ENCODE measurements around the gene BST1.

The BST1 gene

DNA sequence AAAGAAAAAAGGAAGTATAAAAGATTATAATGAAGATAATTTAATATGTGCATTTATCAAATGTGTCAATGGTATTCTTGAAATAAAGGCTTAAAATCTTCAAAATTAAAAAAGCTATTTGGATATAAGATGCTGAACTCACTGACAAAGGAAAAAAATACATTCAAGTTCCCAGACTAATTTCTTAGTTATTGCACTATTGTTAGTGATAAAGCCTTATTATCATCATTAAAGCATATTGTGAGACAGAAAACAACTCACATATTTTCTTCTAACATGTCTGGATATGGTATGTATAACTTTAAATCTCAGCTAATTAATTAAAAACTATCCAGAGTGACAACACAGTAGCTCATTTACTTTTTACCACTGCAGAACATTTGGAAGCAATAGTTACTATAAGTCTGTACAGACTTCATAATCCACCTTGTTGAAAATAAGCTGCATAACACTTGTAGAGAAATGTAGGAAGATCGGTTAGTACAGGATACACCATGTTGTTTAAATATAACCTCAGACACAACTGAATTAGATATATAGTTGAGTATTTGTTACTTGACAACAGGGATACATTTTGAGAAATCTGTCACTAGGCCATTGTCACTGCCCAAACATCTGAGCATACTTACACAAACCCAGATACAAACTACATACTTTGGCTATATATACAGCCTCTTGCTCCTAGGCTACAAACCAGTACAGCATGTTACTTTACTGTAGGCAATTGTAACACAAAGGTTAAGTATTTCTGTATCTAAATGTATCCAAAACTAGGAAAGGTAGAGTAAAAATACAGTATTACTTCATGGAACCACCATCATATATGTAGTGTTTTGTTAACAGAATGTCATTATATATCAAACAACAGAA, 34.1 kb upstream of the BST1 start:
- H3K4me1 Mint-ChIP-seq (ENCODE audit: low read depth), result peaks cover 9% of the 10 kb centered on the region
- H3K36me3 Mint-ChIP-seq (ENCODE audit: low read depth), result peaks cover 12% of the 10 kb centered on the region

DNA sequence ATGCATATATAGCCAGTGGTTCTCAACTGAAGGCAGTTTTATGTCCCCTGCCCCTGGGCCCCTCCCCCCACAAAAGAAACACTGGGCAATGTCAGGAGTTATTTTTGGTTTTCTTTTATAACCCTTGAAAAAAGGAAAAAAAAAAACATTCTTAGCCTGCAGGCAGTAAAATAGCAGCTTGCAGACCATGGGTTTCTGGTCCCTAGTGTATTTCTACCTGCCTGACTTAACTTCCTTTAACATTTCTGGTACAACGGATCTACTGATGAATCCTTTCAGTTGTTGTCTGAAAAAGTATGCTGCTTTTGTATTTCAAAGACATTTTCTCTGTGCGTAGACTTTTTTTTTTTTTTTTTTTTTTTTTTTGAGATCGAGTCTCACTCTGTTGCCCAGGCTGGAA, 32.3 kb upstream of the BST1 start:
- Mint-ChIP-seq H3K9me3 (no peaks in the 10 kb centered on the region), H3K4me3 (no peak overlapping the region), H3K4me1 (ENCODE audit: low read depth) (peaks cover 8% of the 10 kb centered on the region), H3K36me3 (ENCODE audit: low read depth) (peaks cover 12% of the 10 kb centered on the region), H3K27me3 (no peaks in the 10 kb centered on the region), H3K27ac (no peak overlapping the region)
- DNase-seq, result no peak

More for the DNA sequence above, 34.1 kb upstream of the BST1 start:
- Mint-ChIP-seq H3K9me3 (no peaks in the 10 kb centered on the region), H3K4me3 (no peak overlapping the region), H3K27me3 (no peaks in the 10 kb centered on the region), H3K27ac (no peak overlapping the region)
- no peak for DNase-seq

DNA sequence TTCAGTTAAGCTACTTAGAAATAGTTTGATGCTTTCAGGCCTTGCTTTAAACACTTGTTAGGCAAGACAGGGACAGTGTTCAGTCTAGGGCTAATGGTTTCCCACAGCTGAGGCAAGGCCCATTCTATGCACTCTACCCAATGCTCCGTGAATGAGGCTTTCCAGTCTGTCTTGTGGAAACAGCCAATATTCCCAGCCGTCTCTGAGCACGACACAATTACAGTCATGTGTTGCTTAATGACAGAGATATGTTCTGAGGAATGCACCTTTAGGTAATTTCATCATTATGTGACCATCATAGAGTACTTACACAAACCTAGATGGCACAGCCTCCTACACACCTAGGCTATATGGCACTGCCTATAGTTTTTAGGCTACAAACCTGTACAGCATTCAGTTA, 30.8 kb upstream of the BST1 start:
- Mint-ChIP-seq H3K4me1 (ENCODE audit: low read depth) (no peaks in the 10 kb centered on the region), H3K9me3 (no peaks in the 10 kb centered on the region), H3K36me3 (ENCODE audit: low read depth) (peaks cover 3% of the 10 kb centered on the region), H3K4me3 (no peak overlapping the region), H3K27me3 (no peaks in the 10 kb centered on the region), H3K27ac (no peak overlapping the region)
- DNase-seq, result no peak

DNA sequence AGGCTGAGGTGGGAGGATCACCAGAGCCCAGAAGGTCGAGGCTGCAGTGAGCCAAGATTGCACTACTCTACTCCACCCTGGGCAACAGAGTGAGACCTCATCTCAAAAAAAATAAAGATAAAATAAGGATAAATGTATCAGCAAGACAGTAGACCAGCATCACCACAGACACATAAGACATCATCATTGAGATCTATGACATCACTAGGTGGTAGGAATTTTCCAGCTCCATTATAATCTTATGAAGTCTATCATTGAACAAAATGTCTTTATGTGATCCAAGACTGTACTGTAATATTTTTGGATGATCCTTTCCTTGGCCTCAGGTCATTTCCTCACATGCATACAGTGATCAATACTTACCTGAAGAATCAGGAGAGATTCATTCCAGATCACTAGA, 29.5 kb upstream of the BST1 start:
- Mint-ChIP-seq H3K4me3 (no peak overlapping the region), H3K9me3 (no peaks in the 10 kb centered on the region), H3K27ac (no peak overlapping the region), H3K27me3 (no peaks in the 10 kb centered on the region), H3K36me3 (ENCODE audit: low read depth) (no peaks in the 10 kb centered on the region), H3K4me1 (ENCODE audit: low read depth) (peaks cover 2% of the 10 kb centered on the region)
- DNase-seq, result no peak

DNA sequence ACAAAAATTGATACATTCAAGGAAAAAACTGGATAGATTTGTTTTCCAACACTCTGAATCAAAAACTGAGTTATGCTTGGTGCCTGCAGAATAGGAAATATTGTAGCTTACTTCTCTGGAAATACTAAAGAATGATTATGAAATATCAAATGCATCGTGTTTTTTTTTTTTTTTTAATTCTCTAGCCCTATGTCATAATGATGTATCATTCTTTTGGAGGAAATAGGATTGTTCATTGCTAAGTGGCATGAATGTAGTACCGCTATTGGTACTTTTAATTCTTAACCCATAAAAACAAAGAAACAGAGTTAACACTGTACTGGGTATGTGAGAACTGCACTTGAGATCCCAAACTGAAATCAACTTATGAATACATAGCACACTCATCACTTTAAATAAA, 28.8 kb upstream of the BST1 start:
- H3K4me1 Mint-ChIP-seq (ENCODE audit: low read depth), result peaks cover 4% of the 10 kb centered on the region

DNA sequence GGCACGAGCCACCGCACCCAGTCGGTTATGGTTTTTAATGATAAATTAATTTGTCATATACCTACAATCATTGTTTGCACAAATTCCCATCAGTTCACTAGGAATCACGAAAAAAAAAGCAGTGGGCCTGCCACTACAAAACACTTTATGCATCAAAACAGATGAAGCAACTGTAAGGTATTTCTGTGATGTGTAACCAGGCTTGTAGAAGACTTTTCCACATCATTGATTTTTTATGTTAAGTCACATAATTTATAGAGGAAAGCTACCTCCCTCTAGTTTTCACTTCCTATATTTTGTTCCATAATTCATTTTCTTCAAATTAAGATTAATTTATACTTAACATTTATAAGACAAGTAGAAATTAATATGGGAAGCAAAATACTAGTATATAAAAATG, 27.9 kb upstream of the BST1 start:
- DNase-seq, result no peak
- no peak overlapping the region for H3K4me3 Mint-ChIP-seq
- peaks cover 3% of the 10 kb centered on the region for H3K27me3 Mint-ChIP-seq
- no peak overlapping the region for H3K27ac Mint-ChIP-seq
- H3K9me3 Mint-ChIP-seq, result no peaks in the 10 kb centered on the region
- H3K4me1 Mint-ChIP-seq (ENCODE audit: low read depth), result peaks cover 8% of the 10 kb centered on the region
- H3K36me3 Mint-ChIP-seq (ENCODE audit: low read depth), result peaks cover 4% of the 10 kb centered on the region

More for the DNA sequence above, 28.8 kb upstream of the BST1 start:
- H3K9me3 Mint-ChIP-seq, result no peaks in the 10 kb centered on the region
- no peaks in the 10 kb centered on the region for H3K27me3 Mint-ChIP-seq
- H3K36me3 Mint-ChIP-seq (ENCODE audit: low read depth), result no peaks in the 10 kb centered on the region
- no peak overlapping the region for H3K4me3 Mint-ChIP-seq
- no peak for DNase-seq
- no peak overlapping the region for H3K27ac Mint-ChIP-seq

DNA sequence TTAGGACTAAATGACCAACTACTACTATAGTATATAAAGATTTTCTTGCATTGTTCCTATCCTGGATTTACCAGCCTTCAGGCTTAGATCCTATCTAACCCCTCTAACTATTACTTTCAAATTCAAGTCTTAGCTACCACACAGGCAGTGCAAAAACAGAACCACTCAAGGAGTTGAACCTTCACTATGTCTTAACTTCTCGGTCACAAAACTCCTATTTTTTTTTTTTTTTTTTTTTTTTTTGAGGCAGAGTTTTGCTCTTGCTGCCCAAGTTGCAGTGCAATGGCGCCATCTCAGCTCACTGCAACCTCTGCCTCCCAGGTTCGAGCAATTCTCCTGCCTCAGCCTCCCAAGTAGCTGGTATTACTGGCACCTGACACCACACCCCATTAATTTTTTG, 27.5 kb upstream of the BST1 start:
- no peak for DNase-seq
- Mint-ChIP-seq H3K9me3 (no peaks in the 10 kb centered on the region), H3K4me1 (ENCODE audit: low read depth) (peaks cover 11% of the 10 kb centered on the region), H3K36me3 (ENCODE audit: low read depth) (peaks cover 6% of the 10 kb centered on the region), H3K27ac (no peak overlapping the region), H3K27me3 (peaks cover 3% of the 10 kb centered on the region), H3K4me3 (no peak overlapping the region)

DNA sequence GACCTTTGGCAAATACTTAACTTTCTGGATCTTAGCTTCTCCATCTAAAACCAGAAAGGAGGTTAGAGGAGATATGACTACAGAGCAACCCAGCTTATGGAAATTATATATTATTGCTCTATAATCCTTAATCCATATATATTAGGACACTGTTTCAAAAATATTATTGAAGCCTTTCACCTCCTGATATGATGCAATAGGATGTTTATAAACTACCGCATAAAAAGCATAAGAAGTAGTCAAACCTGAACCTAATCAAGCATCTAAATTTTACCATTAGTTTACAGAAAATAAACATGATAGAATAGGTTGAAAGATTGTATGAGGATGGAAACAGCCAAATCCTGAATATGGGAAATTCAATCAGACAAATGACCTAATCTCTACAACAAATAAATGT, 26.8 kb upstream of the BST1 start:
- Mint-ChIP-seq H3K36me3 (ENCODE audit: low read depth) (peaks cover 7% of the 10 kb centered on the region), H3K4me1 (ENCODE audit: low read depth) (peaks cover 11% of the 10 kb centered on the region), H3K27ac (no peak overlapping the region), H3K9me3 (no peaks in the 10 kb centered on the region), H3K27me3 (peaks cover 3% of the 10 kb centered on the region), H3K4me3 (no peak overlapping the region)
- DNase-seq, result no peak

DNA sequence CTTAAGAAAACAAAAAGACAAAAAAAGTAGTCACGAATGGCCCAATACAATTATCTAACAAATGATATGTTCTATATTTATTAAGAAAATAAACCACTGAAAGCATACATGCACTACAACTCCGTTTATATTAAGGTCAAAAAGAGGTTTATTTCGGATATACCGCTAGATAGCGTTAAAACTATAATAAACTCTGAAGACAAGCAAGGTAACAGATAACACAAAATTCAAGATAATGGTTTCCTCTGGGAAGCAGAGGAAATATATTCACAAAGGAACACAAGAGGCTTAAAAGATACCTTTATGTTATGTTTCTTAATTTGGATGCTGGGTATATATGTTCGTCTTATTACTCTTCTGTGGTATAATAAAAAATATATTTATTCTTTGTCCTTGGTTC, 26.0 kb upstream of the BST1 start:
- DNase-seq, result no peak
- H3K4me1 Mint-ChIP-seq (ENCODE audit: low read depth), result peaks cover 11% of the 10 kb centered on the region
- H3K4me3 Mint-ChIP-seq, result no peak overlapping the region
- H3K27ac Mint-ChIP-seq, result no peak overlapping the region
- H3K9me3 Mint-ChIP-seq, result no peaks in the 10 kb centered on the region
- H3K27me3 Mint-ChIP-seq, result peaks cover 3% of the 10 kb centered on the region
- peaks cover 15% of the 10 kb centered on the region for H3K36me3 Mint-ChIP-seq (ENCODE audit: low read depth)

DNA sequence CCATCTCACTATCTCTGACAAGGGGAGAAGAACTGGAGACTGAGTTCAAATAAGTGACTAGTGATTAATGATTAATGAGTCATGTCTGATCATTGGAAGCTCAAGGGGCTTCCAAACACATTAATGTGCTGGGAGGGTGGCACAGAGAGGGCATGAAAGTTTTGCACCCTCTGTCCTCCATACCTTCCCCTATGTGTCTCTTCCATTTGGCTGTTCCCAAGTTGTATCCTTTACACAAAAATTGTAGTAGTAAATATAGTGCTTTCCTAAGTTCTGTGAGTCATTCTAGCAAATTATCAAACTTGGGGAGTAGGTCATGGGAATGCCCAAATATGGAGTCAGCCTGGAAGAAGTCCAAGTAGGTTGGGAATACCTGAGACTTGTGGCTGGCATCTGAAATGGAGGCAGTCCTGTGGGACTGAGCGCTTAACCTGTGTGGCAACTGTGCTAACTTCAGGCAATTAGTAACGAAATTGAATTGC, 25.3 kb upstream of the BST1 start:
- Mint-ChIP-seq H3K36me3 (ENCODE audit: low read depth) (peaks cover 18% of the 10 kb centered on the region), H3K4me3 (no peak overlapping the region), H3K4me1 (ENCODE audit: low read depth) (peaks cover 13% of the 10 kb centered on the region), H3K27me3 (peaks cover 3% of the 10 kb centered on the region), H3K9me3 (no peaks in the 10 kb centered on the region), H3K27ac (no peak overlapping the region)
- no peak for DNase-seq

DNA sequence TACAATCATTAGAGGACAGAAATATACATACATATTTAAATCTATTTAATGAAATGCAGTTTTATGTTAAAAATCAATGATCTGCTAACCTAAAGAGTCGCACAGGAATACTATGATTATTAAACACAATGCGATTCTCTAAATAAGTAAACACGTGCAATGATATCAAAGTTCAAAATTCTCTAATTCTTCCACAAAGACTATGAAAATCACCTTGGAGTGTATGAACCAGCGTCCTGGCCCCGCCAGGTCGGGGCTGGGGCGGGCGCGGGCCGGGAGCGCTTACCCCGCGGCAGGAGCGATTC, 21.8 kb upstream of the BST1 start:
- Mint-ChIP-seq H3K4me1 (ENCODE audit: low read depth) (peaks cover 35% of the 10 kb centered on the region), H3K4me3 (peak overlapping the region; percentile 100), H3K27ac (peak overlapping the region; percentile 99), H3K27me3 (peaks cover 3% of the 10 kb centered on the region), H3K9me3 (no peaks in the 10 kb centered on the region), H3K36me3 (ENCODE audit: low read depth) (peaks cover 26% of the 10 kb centered on the region)
- DNase-seq, result no peak

DNA sequence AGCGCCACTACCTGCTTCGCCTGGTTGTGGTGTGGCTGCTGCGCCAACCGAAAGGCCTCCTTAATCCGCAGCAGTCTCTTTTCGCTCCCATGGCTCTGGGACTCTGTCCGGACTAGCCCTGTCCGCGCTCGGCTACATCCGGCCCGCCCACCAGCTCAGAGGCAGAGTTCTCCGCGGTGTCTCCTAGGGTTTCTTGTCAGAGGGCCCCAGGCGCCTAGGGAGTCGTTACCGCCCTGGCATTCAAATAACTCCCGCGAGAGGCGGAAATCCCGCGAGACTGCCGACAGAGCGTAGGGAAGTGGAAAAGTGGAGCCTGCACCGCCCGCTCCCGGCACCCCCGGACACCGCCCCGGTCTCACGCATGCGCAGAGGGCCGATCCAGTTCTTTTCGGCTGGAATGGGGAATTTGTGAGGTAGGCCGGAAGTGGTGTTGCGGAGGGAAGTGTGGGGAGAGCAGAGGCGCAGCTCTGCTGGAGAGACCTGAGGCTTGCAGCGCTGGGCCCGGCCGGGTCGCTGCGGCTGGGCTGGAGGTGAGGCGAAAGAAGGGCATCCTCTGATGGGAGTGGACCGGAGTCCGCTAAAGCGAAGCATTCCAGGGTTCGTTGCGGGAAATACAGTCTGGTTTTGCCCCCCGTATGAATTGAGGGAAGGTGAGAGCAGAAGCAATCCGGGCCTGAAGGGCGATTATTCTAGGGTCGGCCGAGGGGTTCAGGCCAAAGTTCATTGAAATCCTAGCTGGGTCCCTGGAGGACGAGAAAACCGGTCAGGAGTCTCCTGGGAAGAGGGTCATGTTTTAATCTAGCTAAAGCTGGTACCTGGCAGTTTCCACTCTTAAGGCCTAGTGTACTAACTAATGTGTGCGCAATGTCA, 21.3 kb upstream of the BST1 start, which contains the start of gene FAM200B:
FAM200B (plus strand) TSS at position 456 of the 870 bp plus-strand sequence. CDS start 5,151 bp downstream, outside the sequence.
- peak within 1 kb of the TSS; percentile 99 for H3K27ac Mint-ChIP-seq
- DNase-seq, result peak; percentile 99
- peak within 1 kb of the TSS; percentile 100 for H3K4me3 Mint-ChIP-seq
- H3K36me3 Mint-ChIP-seq (ENCODE audit: low read depth), result peaks cover 32% of the 10 kb centered on the region
- H3K27me3 Mint-ChIP-seq, result peaks cover 3% of the 10 kb centered on the region
- H3K9me3 Mint-ChIP-seq, result no peaks in the 10 kb centered on the region
- H3K4me1 Mint-ChIP-seq (ENCODE audit: low read depth), result peaks cover 38% of the 10 kb centered on the region

DNA sequence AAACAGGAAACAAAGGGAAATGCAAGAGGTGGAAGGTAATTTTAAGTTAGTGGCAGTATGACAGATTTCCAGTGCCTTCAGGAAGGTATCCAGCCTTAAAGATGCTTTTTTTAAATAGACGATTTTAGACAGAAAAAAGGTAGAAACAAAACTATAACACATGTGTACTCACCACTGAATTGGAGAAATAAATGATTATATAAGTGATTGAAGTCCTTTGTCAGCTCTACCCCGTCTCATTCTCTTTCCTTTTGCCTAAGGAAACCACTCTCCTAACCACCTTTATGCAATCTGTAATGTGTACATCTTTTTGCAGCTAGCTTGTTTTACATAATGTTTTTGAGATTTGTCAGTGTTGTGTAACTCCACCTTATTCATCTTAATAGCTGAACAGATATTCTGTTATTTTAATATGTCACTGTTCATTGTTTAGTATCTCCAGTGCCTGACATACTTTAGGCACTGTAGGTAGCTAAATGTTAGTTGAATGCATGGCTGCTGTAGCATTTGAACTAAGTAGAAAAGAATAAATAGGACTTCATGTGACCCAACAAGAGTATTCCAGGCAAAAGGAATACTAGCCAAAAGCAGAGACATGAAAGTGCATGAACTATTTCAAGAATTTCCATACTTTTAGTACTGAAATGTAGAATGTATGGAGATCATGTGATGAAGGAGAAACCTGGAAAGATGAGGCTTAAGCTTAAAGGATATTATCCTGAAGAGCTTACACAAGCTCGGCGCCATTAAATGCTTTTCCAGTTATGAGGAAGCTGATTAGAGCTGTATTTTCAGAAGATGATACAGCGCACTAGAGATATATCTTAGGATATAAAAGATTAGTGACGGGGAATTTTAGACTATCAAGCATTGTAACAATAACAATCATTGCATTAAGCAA, 20.4 kb upstream of the BST1 start:
- H3K4me1 Mint-ChIP-seq (ENCODE audit: low read depth), result peaks cover 38% of the 10 kb centered on the region
- H3K4me3 Mint-ChIP-seq, result peak overlapping the region; percentile 100
- DNase-seq, result no peak
- no peaks in the 10 kb centered on the region for H3K9me3 Mint-ChIP-seq
- peaks cover 41% of the 10 kb centered on the region for H3K36me3 Mint-ChIP-seq (ENCODE audit: low read depth)
- peak overlapping the region; percentile 99 for H3K27ac Mint-ChIP-seq
- H3K27me3 Mint-ChIP-seq, result peaks cover 3% of the 10 kb centered on the region

DNA sequence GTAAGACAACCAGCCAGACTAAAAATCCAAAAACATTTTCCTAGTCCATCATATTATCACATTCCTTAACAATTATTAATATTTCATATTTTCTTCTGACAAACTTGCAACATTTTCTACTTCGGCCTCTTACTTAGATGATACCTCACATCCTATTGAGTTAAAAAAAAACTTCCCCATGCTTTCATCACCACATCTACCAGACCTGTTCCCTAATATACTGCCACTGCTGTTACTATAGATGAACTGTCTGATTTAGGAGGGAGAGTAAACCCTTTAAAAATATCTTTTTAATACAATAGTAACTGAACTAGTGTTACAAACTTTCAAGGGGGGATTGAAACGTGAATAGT, 19.7 kb upstream of the BST1 start:
- H3K27me3 Mint-ChIP-seq, result peaks cover 3% of the 10 kb centered on the region
- H3K4me3 Mint-ChIP-seq, result no peak overlapping the region
- H3K4me1 Mint-ChIP-seq (ENCODE audit: low read depth), result peaks cover 36% of the 10 kb centered on the region
- H3K27ac Mint-ChIP-seq, result no peak overlapping the region
- H3K36me3 Mint-ChIP-seq (ENCODE audit: low read depth), result peaks cover 47% of the 10 kb centered on the region
- no peaks in the 10 kb centered on the region for H3K9me3 Mint-ChIP-seq
- DNase-seq, result no peak

Data from activated T-cell treated with anti-CD3 and anti-CD28 coated beads, Interleukin-2, amount 50 U/mL, for 24 hours (primary cell).